Measurements from ENCODE around the gene KIF16B. TPM values are rescaled to one million over a fixed set of nuclear protein-coding genes. Genes with fewer than 3 reads are reported as not detected.

The KIF16B gene
- total and polyA plus RNA-seq, 2 of the 8 experiments (the other 6 are each of a cell fraction or from before 2014, with no cell fraction given), result 3.0 to 9.2 TPM

- Histone ChIP-seq H3K79me1 (ENCODE audit: low read depth, low read length) (no peaks in the 10 kb centered on the region), H3K56ac (replicated peaks; ENCODE audit: insufficient read length, low read depth, low read length) (no peak overlapping the region), H3K79me2 (ENCODE audit: control insufficient read depth in 1 of 2, insufficient read depth in 2 of 2, low read length in 2 of 2) (no peaks in the 10 kb centered on the region), H3K27me3 (replicated peaks in 1 of 4; ENCODE audit: control insufficient read depth in 3 of 4, extremely low read depth in 1 of 4, insufficient read depth in 3 of 4, low read length in 3 of 4) (no peaks in the 10 kb centered on the region), H3K4me3 (ENCODE audit: extremely low read depth in 1 of 4, insufficient read depth in 2 of 4, low read depth in 3 of 4, low read length in 4 of 4) (no peak overlapping the region), H4K8ac (ENCODE audit: extremely low read depth, insufficient read depth, low read length) (no peak overlapping the region), H3K14ac (ENCODE audit: insufficient read length) (no peak overlapping the region), H2AFZ (ENCODE audit: low read length) (no peak overlapping the region), H4K5ac (ENCODE audit: insufficient read length, low read depth, low read length) (no peak overlapping the region), H3K23me2 (ENCODE audit: low read depth, low read length) (no peaks in the 10 kb centered on the region), H2AK5ac (ENCODE audit: low read depth, low read length) (no peak overlapping the region), H3K36me3 (ENCODE audit: control insufficient read depth in 2 of 4, insufficient read depth in 4 of 4, low read length in 3 of 4) (peaks cover 0 to 2% (median 0%) of the 10 kb centered on the region in 4 experiments; a peak in 1 of 8 replicates), H3K4me2 (ENCODE audit: insufficient read depth in 1 of 2, low read depth in 2 of 2, low read length in 2 of 2) (no peak overlapping the region), H2BK20ac (ENCODE audit: low read length) (no peak overlapping the region), H3K18ac (ENCODE audit: extremely low read depth, low read length) (no peak overlapping the region), H3K9me3 (ENCODE audit: insufficient read depth in 2 of 2, low read depth in 1 of 2, low read length in 1 of 2) (no peaks in the 10 kb centered on the region), H3K9ac (replicated peaks in 1 of 4; ENCODE audit: extremely low read depth in 1 of 4, low read depth in 3 of 4, low read length in 3 of 4) (no peak overlapping the region), H3K27ac (ENCODE audit: low read depth, low read length) (no peak overlapping the region), H2BK15ac (ENCODE audit: low read length) (no peak overlapping the region), H3K4me1 (replicated peaks in 1 of 4; ENCODE audit: control insufficient read depth in 3 of 4, insufficient read depth in 4 of 4, low read length in 3 of 4) (peaks cover 0 to 2% (median under 1%) of the 10 kb centered on the region in 4 experiments; a peak in 3 of 7 replicates), H3K23ac (ENCODE audit: insufficient read length) (no peak overlapping the region), H4K20me1 (replicated peaks in 1 of 2; ENCODE audit: control insufficient read depth in 1 of 2, insufficient read depth in 2 of 2, low read length in 2 of 2) (no peaks in the 10 kb centered on the region), H2BK12ac (ENCODE audit: low read depth, low read length) (no peak overlapping the region), H2BK120ac (replicated peaks; ENCODE audit: low read depth, low read length) (no peak overlapping the region), H4K91ac (replicated peaks; ENCODE audit: insufficient read length, low read length) (no peak overlapping the region), H3K4ac (replicated peaks; ENCODE audit: insufficient read length, low read depth, low read length) (no peak overlapping the region), H2BK5ac (ENCODE audit: low read depth, low read length) (no peak overlapping the region)
- FAIRE-seq, result no peak
- TF ChIP-seq NRF1 (IDR thresholded peaks at IDR 0.05; ENCODE audit: low read depth, low read length), result no peak
- DNase-seq (ENCODE audit: low read depth in 1 of 2, low spot score in 2 of 2), result no peak
- 96% methylated on average over 5 of the region's 5 CpGs; no CpG with 5 or more reads in 1 of the 2 experiments for WGBS, 2 experiments (ENCODE audit: extremely low coverage in 1 of 2, insufficient coverage in 1 of 2, insufficient read length in 1 of 2, insufficient replicate concordance in 2 of 2, low coverage in 1 of 2, low lambda C conversion rate in 2 of 2, missing lambda C conversion rate in 1 of 2)
- CTCF ChIA-PET (ENCODE audit: partially characterized antibody), result interaction anchor here (0.6 to 1.7 kb wide), 4 partner anchors 10 to 796 kb away, joined by 3 to 7 read pairs (median 4); no protein-coding TSS in a partner anchor
- POLR2A ChIA-PET (ENCODE audit: partially characterized antibody), result no interaction called here
Measured at GRCh38 chr20:16366529-16366928, 206.7 kb downstream of the KIF16B start.

All from H1 (cell line).